ENCODE measurements around the gene CDCA5.

The CDCA5 gene

GRCh38 chr11:65040847-65041622 lies 42.8 kb downstream of the CDCA5 start, which contains the start of gene SAC3D1:
Gene SAC3D1 (plus strand): TSS chr11:65041210. CDS start chr11:65041293, 83 bp downstream.
- no peak for FAIRE-seq

GRCh38 chr11:65040520-65040846 lies 43.4 kb downstream of the CDCA5 start:
- no peak for FAIRE-seq

- FAIRE-seq: no peak
Measured at GRCh38 chr11:65036931-65037330, 46.9 kb downstream of the CDCA5 start.

- FAIRE-seq: no peak
Measured at GRCh38 chr11:65035579-65035978, 48.3 kb downstream of the CDCA5 start.

GRCh38 chr11:65034423-65034822 lies 49.4 kb downstream of the CDCA5 start:
- FAIRE-seq: no peak

GRCh38 chr11:65032216-65032615 lies 51.6 kb downstream of the CDCA5 start:
- no peak for FAIRE-seq

Data from endometrium (tissue), 2 donors.